GM23338 (cell line): ENCODE measurements around the gene DPH1. TPM values are rescaled to one million over a fixed set of nuclear protein-coding genes. Genes with fewer than 3 reads are reported as not detected.

Source experiments
- ATAC-seq: fragments of 200-7000 bp; cut with Tn5 transposase; 3 replicates; pipeline ENCODE4 v1.9.1; 2020
- DNase-seq: peaks from one replicate; pipeline ENCODE4 v3.0.0-alpha.2; 2015; ENCODE audit warnings: low spot score
- H2AFZ ChIP-seq: fragments of 200-600 bp; sonication (generic); 2 replicates; pipeline ENCODE4 v1.8.0; 2016; ENCODE audit warnings: antibody characterized with exemption, mild to moderate bottlenecking, moderate library complexity
- H3F3A ChIP-seq: fragments of 200-600 bp; sonication (generic); replicated peaks from 2 replicates; pipeline ENCODE4 v1.8.0; 2017; ENCODE audit warnings: antibody characterized with exemption, mixed run types, low read depth
- H3K27ac ChIP-seq: fragments of 200-600 bp; sonication (generic); 2 replicates; pipeline ENCODE4 v1.6.1; 2016; ENCODE audit warnings: low read depth
- H3K27me3 ChIP-seq: fragments of 200-600 bp; sonication (generic); 2 replicates; pipeline ENCODE4 v1.8.0; 2016; ENCODE audit warnings: mild to moderate bottlenecking, mixed run types, moderate library complexity; ENCODE audit not compliant: insufficient read depth
- H3K36me3 ChIP-seq: fragments of 200-600 bp; sonication (generic); 2 replicates; pipeline ENCODE4 v1.8.0; 2016; ENCODE audit warnings: mild to moderate bottlenecking; ENCODE audit not compliant: insufficient read depth
- H3K4me1 ChIP-seq: fragments of 200-600 bp; sonication (generic); 2 replicates; pipeline ENCODE4 v1.8.0; 2016; ENCODE audit warnings: mild to moderate bottlenecking, moderate library complexity; ENCODE audit not compliant: insufficient read depth
- H3K4me2 ChIP-seq: fragments of 200-600 bp; sonication (generic); 2 replicates; pipeline ENCODE4 v1.7.1; 2017; ENCODE audit warnings: mixed run types
- H3K4me3 ChIP-seq: fragments of 200-600 bp; sonication (generic); 2 replicates; pipeline ENCODE4 v1.6.1; 2016; ENCODE audit warnings: mixed run types
- H3K79me2 ChIP-seq: fragments of 200-600 bp; sonication (generic); replicated peaks from 2 replicates; pipeline ENCODE4 v1.8.0; 2017; ENCODE audit warnings: mild to moderate bottlenecking; ENCODE audit not compliant: insufficient read depth
- H3K9me2 ChIP-seq: fragments of 200-600 bp; sonication (generic); 2 replicates; pipeline ENCODE4 v1.8.0; 2017; ENCODE audit not compliant: insufficient read depth
- H4K20me1 ChIP-seq: fragments of 200-600 bp; sonication (generic); replicated peaks from 2 replicates; pipeline ENCODE4 v1.8.0; 2017; ENCODE audit warnings: mild to moderate bottlenecking; ENCODE audit not compliant: insufficient read depth
- H3K27ac Mint-ChIP-seq: 2 replicates; pipeline ENCODE4 v1.8.0; 2020; ENCODE audit warnings: inconsistent platforms, mild to moderate bottlenecking, moderate library complexity, mixed read lengths
- H3K27me3 Mint-ChIP-seq: 3 replicates; pipeline ENCODE4 v1.8.0; 2022; ENCODE audit warnings: low read depth, mild to moderate bottlenecking, moderate library complexity, mixed read lengths, inconsistent platforms; ENCODE audit not compliant: insufficient read depth, poor library complexity
- H3K36me3 Mint-ChIP-seq: 3 replicates; pipeline ENCODE4 v1.8.0; 2021; ENCODE audit warnings: low read depth, mild to moderate bottlenecking, inconsistent platforms, moderate library complexity, mixed read lengths
- H3K4me1 Mint-ChIP-seq: 3 replicates; pipeline ENCODE4 v1.8.0; 2020; ENCODE audit warnings: mild to moderate bottlenecking, inconsistent platforms, mixed read lengths
- H3K4me3 Mint-ChIP-seq: 3 replicates; pipeline ENCODE4 v1.8.0; 2021; ENCODE audit warnings: moderate library complexity, mild to moderate bottlenecking, inconsistent platforms, mixed read lengths
- H3K9me3 Mint-ChIP-seq: 3 replicates; pipeline ENCODE4 v1.8.0; 2020; ENCODE audit warnings: moderate library complexity, mild to moderate bottlenecking, inconsistent platforms, mixed read lengths
- CREB1 ChIP-seq: fragments of 250-450 bp; sonication (Bioruptor Pico); IDR thresholded peaks from 2 replicates; pipeline ENCODE4 v1.5.0; 2020; ENCODE audit warnings: low read depth, mild to moderate bottlenecking, moderate library complexity
- EZH2 ChIP-seq: fragments of 200-600 bp; sonication (generic); IDR thresholded peaks from one replicate; pipeline ENCODE4 v1.8.0; 2017; ENCODE audit warnings: antibody characterized with exemption, mild to moderate bottlenecking, low read depth; ENCODE audit not compliant: unreplicated experiment
- EZH2phosphoT487 ChIP-seq: fragments of 200-600 bp; sonication (generic); IDR thresholded peaks from one replicate; pipeline ENCODE4 v1.8.1; 2018; ENCODE audit warnings: antibody characterized with exemption; ENCODE audit not compliant: unreplicated experiment
- JUNB ChIP-seq: IDR thresholded peaks from one replicate; pipeline ENCODE4 v1.6.1; 2016; ENCODE audit warnings: antibody characterized with exemption; ENCODE audit not compliant: unreplicated experiment
- NANOG ChIP-seq: IDR thresholded peaks from 2 replicates; pipeline ENCODE4 v1.6.1; 2016; ENCODE audit warnings: antibody characterized with exemption, borderline replicate concordance
- POLR2AphosphoS5 ChIP-seq: IDR thresholded peaks from 2 replicates; pipeline ENCODE4 v1.6.1; 2016; ENCODE audit warnings: antibody characterized with exemption, low read depth
- STAT1 ChIP-seq: IDR thresholded peaks from one replicate; pipeline ENCODE4 v1.6.1; 2016; ENCODE audit warnings: antibody characterized with exemption; ENCODE audit not compliant: unreplicated experiment
- ZNF114 ChIP-seq: fragments of 250-450 bp; sonication (Bioruptor Pico); IDR thresholded peaks from 2 replicates; pipeline ENCODE4 v1.5.0; 2020; ENCODE audit warnings: mild to moderate bottlenecking, moderate library complexity
- ZNF331 ChIP-seq: fragments of 250-450 bp; sonication (Bioruptor Pico); IDR thresholded peaks from 2 replicates; pipeline ENCODE4 v1.5.0; 2020; ENCODE audit warnings: low read depth, mild to moderate bottlenecking, moderate library complexity
- polyA plus RNA-seq: library from polyadenylated mRNA; unstranded; fragments of >200 nt; fragmentation: Nextera tagmentation; extraction: Ambion mirVana; gene quantifications from 2 replicates; pipeline ENCODE4 v1.2.1, GENCODE V29; 2016
- total RNA-seq: library from RNA; depleted of rRNA; stranded (reverse); fragments of >200 nt; shearing (Covaris generic); gene quantifications from 2 replicates; pipeline ENCODE4 v1.2.3, GENCODE V29; 2014
- TF ChIP-seq, protein P1 (sequence below): IDR thresholded peaks from one replicate; pipeline ENCODE4 v1.6.1; 2018; ENCODE audit warnings: antibody characterized with exemption; ENCODE audit not compliant: unreplicated experiment
- TF ChIP-seq, protein P2 (sequence below), 2 experiments: fragments of 200-600 bp in 1 of 2; sonication (generic) in 1 of 2; conservative IDR thresholded peaks; 2 replicates each; pipeline versions ENCODE4 v1.5.1 to v1.6.1; 2016 to 2017; ENCODE audit warnings: antibody characterized with exemption in 2 of 2, low read depth in 2 of 2, mild to moderate bottlenecking in 2 of 2, moderate library complexity in 1 of 2
- TF ChIP-seq, protein P3 (sequence below): fragments of 250-450 bp; sonication (Bioruptor Pico); IDR thresholded peaks from 2 replicates; pipeline ENCODE4 v1.5.0; 2020; ENCODE audit warnings: mild to moderate bottlenecking, moderate library complexity
- TF ChIP-seq, protein P4 (sequence below): IDR thresholded peaks from 2 replicates; pipeline ENCODE4 v1.6.1; 2016; ENCODE audit warnings: antibody characterized with exemption

DPH1 gene
- total and polyA plus RNA-seq, 2 experiments from 2014 or later, result 11.8 to 28.2 TPM

DNA sequence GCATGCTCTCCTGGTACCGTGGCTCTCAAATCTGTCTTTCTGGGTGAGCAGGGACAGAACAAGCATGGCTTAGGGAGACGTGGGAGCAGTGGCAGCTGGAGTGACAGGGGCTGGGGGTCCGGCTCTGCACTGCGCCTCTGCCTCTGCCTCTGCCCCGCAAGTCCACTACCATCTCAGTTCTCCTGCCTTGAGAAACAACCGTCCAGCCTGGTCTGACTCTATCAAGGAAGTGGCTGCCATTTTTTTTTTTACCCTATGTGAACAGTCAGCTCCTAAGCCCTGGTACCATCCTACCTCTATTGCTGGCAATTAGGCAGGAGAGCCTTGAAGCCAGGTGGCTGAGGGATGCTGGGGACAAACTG, 41.1 kb downstream of the DPH1 start:
- Histone ChIP-seq H2AFZ (no peak overlapping the region), H3F3A (no peaks in the 10 kb centered on the region; the same call in 1 of the 2 replicates), H3K27me3 (no peaks in the 10 kb centered on the region), H3K9me2 (no peaks in the 10 kb centered on the region), H3K4me1 (peaks cover 15% of the 10 kb centered on the region), H3K27ac (0 out of 2 replicates have a peak overlapping the region, but pooled peaks have one; percentile 50), H3K79me2 (no peaks in the 10 kb centered on the region), H3K4me3 (no peak overlapping the region), H3K4me2 (0 out of 2 replicates have a peak overlapping the region, but pooled peaks have one; percentile 36), H4K20me1 (no peaks in the 10 kb centered on the region; the same call in 1 of the 2 replicates), H3K36me3 (no peaks in the 10 kb centered on the region)
- DNase-seq, result no peak
- H3K27me3 Mint-ChIP-seq, result peaks cover 17% of the 10 kb centered on the region
- H3K9me3 Mint-ChIP-seq, result no peaks in the 10 kb centered on the region
- H3K36me3 Mint-ChIP-seq, result peaks cover 4% of the 10 kb centered on the region; the same call in 2 of the 3 replicates
- no peak for TF ChIP-seq CREB1
- TF ChIP-seq, protein P1, sequence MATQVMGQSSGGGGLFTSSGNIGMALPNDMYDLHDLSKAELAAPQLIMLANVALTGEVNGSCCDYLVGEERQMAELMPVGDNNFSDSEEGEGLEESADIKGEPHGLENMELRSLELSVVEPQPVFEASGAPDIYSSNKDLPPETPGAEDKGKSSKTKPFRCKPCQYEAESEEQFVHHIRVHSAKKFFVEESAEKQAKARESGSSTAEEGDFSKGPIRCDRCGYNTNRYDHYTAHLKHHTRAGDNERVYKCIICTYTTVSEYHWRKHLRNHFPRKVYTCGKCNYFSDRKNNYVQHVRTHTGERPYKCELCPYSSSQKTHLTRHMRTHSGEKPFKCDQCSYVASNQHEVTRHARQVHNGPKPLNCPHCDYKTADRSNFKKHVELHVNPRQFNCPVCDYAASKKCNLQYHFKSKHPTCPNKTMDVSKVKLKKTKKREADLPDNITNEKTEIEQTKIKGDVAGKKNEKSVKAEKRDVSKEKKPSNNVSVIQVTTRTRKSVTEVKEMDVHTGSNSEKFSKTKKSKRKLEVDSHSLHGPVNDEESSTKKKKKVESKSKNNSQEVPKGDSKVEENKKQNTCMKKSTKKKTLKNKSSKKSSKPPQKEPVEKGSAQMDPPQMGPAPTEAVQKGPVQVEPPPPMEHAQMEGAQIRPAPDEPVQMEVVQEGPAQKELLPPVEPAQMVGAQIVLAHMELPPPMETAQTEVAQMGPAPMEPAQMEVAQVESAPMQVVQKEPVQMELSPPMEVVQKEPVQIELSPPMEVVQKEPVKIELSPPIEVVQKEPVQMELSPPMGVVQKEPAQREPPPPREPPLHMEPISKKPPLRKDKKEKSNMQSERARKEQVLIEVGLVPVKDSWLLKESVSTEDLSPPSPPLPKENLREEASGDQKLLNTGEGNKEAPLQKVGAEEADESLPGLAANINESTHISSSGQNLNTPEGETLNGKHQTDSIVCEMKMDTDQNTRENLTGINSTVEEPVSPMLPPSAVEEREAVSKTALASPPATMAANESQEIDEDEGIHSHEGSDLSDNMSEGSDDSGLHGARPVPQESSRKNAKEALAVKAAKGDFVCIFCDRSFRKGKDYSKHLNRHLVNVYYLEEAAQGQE, result no peak
- TF ChIP-seq ZNF331 (CRISPR knock-in tag), result no peak
- TF ChIP-seq, protein P2, sequence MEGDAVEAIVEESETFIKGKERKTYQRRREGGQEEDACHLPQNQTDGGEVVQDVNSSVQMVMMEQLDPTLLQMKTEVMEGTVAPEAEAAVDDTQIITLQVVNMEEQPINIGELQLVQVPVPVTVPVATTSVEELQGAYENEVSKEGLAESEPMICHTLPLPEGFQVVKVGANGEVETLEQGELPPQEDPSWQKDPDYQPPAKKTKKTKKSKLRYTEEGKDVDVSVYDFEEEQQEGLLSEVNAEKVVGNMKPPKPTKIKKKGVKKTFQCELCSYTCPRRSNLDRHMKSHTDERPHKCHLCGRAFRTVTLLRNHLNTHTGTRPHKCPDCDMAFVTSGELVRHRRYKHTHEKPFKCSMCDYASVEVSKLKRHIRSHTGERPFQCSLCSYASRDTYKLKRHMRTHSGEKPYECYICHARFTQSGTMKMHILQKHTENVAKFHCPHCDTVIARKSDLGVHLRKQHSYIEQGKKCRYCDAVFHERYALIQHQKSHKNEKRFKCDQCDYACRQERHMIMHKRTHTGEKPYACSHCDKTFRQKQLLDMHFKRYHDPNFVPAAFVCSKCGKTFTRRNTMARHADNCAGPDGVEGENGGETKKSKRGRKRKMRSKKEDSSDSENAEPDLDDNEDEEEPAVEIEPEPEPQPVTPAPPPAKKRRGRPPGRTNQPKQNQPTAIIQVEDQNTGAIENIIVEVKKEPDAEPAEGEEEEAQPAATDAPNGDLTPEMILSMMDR (conservative IDR thresholded peaks at IDR 0.05; ENCODE audit: low read depth in 2 of 2), result no peak
- TF ChIP-seq, protein P3, sequence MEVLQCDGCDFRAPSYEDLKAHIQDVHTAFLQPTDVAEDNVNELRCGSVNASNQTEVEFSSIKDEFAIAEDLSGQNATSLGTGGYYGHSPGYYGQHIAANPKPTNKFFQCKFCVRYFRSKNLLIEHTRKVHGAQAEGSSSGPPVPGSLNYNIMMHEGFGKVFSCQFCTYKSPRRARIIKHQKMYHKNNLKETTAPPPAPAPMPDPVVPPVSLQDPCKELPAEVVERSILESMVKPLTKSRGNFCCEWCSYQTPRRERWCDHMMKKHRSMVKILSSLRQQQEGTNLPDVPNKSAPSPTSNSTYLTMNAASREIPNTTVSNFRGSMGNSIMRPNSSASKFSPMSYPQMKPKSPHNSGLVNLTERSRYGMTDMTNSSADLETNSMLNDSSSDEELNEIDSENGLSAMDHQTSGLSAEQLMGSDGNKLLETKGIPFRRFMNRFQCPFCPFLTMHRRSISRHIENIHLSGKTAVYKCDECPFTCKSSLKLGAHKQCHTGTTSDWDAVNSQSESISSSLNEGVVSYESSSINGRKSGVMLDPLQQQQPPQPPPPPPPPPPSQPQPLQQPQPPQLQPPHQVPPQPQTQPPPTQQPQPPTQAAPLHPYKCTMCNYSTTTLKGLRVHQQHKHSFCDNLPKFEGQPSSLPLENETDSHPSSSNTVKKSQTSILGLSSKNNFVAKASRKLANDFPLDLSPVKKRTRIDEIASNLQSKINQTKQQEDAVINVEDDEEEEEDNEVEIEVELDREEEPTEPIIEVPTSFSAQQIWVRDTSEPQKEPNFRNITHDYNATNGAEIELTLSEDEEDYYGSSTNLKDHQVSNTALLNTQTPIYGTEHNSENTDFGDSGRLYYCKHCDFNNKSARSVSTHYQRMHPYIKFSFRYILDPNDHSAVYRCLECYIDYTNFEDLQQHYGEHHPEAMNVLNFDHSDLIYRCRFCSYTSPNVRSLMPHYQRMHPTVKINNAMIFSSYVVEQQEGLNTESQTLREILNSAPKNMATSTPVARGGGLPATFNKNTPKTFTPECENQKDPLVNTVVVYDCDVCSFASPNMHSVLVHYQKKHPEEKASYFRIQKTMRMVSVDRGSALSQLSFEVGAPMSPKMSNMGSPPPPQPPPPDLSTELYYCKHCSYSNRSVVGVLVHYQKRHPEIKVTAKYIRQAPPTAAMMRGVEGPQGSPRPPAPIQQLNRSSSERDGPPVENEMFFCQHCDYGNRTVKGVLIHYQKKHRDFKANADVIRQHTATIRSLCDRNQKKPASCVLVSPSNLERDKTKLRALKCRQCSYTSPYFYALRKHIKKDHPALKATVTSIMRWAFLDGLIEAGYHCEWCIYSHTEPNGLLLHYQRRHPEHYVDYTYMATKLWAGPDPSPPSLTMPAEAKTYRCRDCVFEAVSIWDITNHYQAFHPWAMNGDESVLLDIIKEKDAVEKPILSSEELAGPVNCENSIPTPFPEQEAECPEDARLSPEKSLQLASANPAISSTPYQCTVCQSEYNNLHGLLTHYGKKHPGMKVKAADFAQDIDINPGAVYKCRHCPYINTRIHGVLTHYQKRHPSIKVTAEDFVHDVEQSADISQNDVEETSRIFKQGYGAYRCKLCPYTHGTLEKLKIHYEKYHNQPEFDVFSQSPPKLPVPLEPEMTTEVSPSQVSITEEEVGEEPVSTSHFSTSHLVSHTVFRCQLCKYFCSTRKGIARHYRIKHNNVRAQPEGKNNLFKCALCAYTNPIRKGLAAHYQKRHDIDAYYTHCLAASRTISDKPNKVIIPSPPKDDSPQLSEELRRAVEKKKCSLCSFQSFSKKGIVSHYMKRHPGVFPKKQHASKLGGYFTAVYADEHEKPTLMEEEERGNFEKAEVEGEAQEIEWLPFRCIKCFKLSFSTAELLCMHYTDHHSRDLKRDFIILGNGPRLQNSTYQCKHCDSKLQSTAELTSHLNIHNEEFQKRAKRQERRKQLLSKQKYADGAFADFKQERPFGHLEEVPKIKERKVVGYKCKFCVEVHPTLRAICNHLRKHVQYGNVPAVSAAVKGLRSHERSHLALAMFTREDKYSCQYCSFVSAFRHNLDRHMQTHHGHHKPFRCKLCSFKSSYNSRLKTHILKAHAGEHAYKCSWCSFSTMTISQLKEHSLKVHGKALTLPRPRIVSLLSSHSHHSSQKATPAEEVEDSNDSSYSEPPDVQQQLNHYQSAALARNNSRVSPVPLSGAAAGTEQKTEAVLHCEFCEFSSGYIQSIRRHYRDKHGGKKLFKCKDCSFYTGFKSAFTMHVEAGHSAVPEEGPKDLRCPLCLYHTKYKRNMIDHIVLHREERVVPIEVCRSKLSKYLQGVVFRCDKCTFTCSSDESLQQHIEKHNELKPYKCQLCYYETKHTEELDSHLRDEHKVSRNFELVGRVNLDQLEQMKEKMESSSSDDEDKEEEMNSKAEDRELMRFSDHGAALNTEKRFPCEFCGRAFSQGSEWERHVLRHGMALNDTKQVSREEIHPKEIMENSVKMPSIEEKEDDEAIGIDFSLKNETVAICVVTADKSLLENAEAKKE (CRISPR knock-in tag), result no peak
- no peak for TF ChIP-seq JUNB
- TF ChIP-seq, protein P4, sequence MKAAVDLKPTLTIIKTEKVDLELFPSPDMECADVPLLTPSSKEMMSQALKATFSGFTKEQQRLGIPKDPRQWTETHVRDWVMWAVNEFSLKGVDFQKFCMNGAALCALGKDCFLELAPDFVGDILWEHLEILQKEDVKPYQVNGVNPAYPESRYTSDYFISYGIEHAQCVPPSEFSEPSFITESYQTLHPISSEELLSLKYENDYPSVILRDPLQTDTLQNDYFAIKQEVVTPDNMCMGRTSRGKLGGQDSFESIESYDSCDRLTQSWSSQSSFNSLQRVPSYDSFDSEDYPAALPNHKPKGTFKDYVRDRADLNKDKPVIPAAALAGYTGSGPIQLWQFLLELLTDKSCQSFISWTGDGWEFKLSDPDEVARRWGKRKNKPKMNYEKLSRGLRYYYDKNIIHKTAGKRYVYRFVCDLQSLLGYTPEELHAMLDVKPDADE, result no peak
- TF ChIP-seq POLR2AphosphoS5, result no peak
- no peak for TF ChIP-seq ZNF114 (CRISPR knock-in tag)
- TF ChIP-seq STAT1, result no peak
- no peak for TF ChIP-seq EZH2phosphoT487
- TF ChIP-seq EZH2, result no peak
- TF ChIP-seq NANOG, result no peak
- no peak overlapping the region; the same call in 2 of the 3 replicates for H3K4me3 Mint-ChIP-seq
- peaks cover 38% of the 10 kb centered on the region for H3K4me1 Mint-ChIP-seq
- no peak for ATAC-seq
- no peak overlapping the region for H3K27ac Mint-ChIP-seq
